Gastrocnemius medialis (tissue), 4 donors: Measurements from ENCODE around the gene DOCK8. TPM values are rescaled to one million over a fixed set of nuclear protein-coding genes. Genes with fewer than 3 reads are reported as not detected.

Source experiments
- ATAC-seq, 2 donors: fragments of 150-250 bp; one replicate each; pipeline ENCODE4 v1.9.1; 2016
- DNase-seq, 2 donors: peaks; one replicate each; pipeline ENCODE4 v3.0.0-alpha.2; 2019
- H3K27ac ChIP-seq, 4 donors: fragments of 200-600 bp; sonication (generic); 1 replicate in 1 of 4; 2 replicates in 3 of 4; pipeline ENCODE4 v1.5.1; 2016 to 2018; ENCODE audit warnings: mild to moderate bottlenecking in 2 of 4, moderate library complexity in 1 of 4
- H3K27me3 ChIP-seq, 3 donors: fragments of 200-600 bp; sonication (generic) in 2 of 3; 1 replicate in 1 of 3; 2 replicates in 2 of 3; pipeline versions ENCODE4 v1.5.1 to v1.6.0; 2016 to 2019; ENCODE audit warnings: mild to moderate bottlenecking in 1 of 3, moderate library complexity in 1 of 3
- H3K36me3 ChIP-seq, 2 donors: fragments of 200-600 bp; sonication (generic) in 1 of 2; one replicate each; pipeline ENCODE4 v1.5.1; 2017 to 2018
- H3K4me1 ChIP-seq, 2 donors: fragments of 200-600 bp; sonication (generic) in 1 of 2; one replicate each; pipeline ENCODE4 v1.5.1; 2016 to 2017; ENCODE audit warnings: mild to moderate bottlenecking in 2 of 2
- H3K4me3 ChIP-seq, 4 donors: fragments of 200-600 bp; sonication (generic) in 3 of 4; 1 replicate in 1 of 4; 2 replicates in 3 of 4; pipeline ENCODE4 v1.5.1; 2016 to 2019; ENCODE audit warnings: mild to moderate bottlenecking in 2 of 4
- H3K9me3 ChIP-seq, 3 donors: fragments of 200-600 bp; sonication (generic) in 2 of 3; 1 replicate in 1 of 3; 2 replicates in 2 of 3; pipeline ENCODE4 v1.5.1; 2016 to 2019
- POLR2A ChIP-seq, 2 donors: fragments of 450-650 bp; IDR thresholded peaks; one replicate each; pipeline ENCODE4 v1.6.1; 2017; ENCODE audit warnings: antibody characterized with exemption in 2 of 2, mild to moderate bottlenecking in 2 of 2, moderate library complexity in 2 of 2
- in situ Hi-C, 4 donors: fragments of 200-750 bp; cut with MboI; loops; one replicate each; pipeline versions ENCODE4 v1.15.0 to v1.8.0; 2017; ENCODE audit warnings: low sequenced_read_pairs in 4 of 4
- intact Hi-C: fragments of 100-400 bp; cut with DNase I; formaldehyde crosslinking; loops from one replicate; pipeline ENCODE4 v1.15.1; 2023; ENCODE audit warnings: low total_unique reads
- total RNA-seq, 4 donors: library from RNA; depleted of rRNA; stranded (reverse); fragments of >200 nt; gene quantifications; one replicate each; pipeline versions ENCODE4 v1.1.0 to v1.2.3, GENCODE V29; 2016
- TF ChIP-seq, protein P1 (sequence below), 5 experiments: fragments of 450-650 bp in 3 of 5; fragments of 200-600 bp in 2 of 5; sonication (generic) in 2 of 5; IDR thresholded peaks in 4 of 5; conservative IDR thresholded peaks in 1 of 5; 1 replicate in 4 of 5; 2 replicates in 1 of 5; pipeline ENCODE4 v1.5.1; 2016 to 2019; ENCODE audit warnings: antibody characterized with exemption in 5 of 5, mild to moderate bottlenecking in 3 of 5, moderate library complexity in 3 of 5

Gene DOCK8
- total RNA-seq, 4 donors from 2014 or later: 0.80 to 2.8 (median 2.0) TPM

DNA sequence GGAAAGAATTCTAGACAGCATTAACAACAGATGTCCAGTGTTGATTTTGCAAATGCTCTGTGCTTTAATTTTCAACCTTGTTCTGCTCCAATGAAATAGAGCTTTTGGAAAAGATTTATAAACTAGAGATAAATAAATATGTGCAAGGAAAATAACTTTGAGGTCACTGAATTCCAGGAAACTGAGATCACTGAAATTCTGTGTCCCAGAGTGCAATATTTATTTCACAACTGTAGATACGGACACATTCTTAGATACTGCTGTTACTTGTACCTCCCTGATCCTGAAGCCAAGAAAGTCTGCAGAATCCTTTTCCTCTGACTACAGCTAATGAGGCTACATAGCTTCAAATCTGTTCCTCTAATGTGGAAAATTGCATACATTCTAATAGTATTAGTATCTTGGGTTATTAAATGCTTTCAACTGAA, 222.9 kb downstream of the DOCK8 start:
- Histone ChIP-seq H3K27ac (peak overlapping the region in 3 of 4 donors; percentile 14 to 48 (median 46)), H3K36me3 (no peaks in the 10 kb centered on the region), H3K4me3 (no peak overlapping the region), H3K4me1 (no peaks in the 10 kb centered on the region), H3K9me3 (no peaks in the 10 kb centered on the region), H3K27me3 (no peaks in the 10 kb centered on the region)
- ATAC-seq (peak; percentile 35 to 52), DNase-seq (no peak)
- in situ Hi-C loops: no loop called here
- no peak for TF ChIP-seq POLR2A (IDR thresholded peaks at IDR 0.05)
- TF ChIP-seq, protein P1, sequence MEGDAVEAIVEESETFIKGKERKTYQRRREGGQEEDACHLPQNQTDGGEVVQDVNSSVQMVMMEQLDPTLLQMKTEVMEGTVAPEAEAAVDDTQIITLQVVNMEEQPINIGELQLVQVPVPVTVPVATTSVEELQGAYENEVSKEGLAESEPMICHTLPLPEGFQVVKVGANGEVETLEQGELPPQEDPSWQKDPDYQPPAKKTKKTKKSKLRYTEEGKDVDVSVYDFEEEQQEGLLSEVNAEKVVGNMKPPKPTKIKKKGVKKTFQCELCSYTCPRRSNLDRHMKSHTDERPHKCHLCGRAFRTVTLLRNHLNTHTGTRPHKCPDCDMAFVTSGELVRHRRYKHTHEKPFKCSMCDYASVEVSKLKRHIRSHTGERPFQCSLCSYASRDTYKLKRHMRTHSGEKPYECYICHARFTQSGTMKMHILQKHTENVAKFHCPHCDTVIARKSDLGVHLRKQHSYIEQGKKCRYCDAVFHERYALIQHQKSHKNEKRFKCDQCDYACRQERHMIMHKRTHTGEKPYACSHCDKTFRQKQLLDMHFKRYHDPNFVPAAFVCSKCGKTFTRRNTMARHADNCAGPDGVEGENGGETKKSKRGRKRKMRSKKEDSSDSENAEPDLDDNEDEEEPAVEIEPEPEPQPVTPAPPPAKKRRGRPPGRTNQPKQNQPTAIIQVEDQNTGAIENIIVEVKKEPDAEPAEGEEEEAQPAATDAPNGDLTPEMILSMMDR (IDR thresholded peaks at IDR 0.05 in 4 of 5, conservative IDR thresholded peaks at IDR 0.05 in 1 of 5): no peak
- intact Hi-C loops: no loop called here

DNA sequence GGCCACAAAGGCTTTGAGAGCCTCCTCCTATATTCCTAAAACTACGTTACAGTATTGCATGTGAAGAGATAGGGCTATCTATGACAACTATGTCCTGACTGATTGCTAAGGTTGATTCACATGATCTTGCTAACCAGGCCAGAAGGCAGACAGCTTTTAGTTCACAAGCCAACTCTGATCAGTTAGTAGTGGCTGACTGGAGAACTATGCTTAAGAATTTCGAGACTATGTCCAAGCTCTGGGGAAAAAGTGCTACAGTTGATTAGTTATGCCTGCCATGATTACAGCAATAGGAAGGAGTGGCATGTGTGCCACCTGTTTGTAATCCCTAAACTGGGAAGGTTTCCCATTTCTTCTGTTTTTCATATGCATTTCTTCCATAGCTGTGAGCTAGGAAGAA, 223.4 kb downstream of the DOCK8 start:
- Histone ChIP-seq H3K27ac (no peak overlapping the region), H3K36me3 (no peaks in the 10 kb centered on the region), H3K27me3 (no peaks in the 10 kb centered on the region), H3K4me1 (no peaks in the 10 kb centered on the region), H3K9me3 (no peaks in the 10 kb centered on the region), H3K4me3 (no peak overlapping the region)
- ATAC-seq (no peak), DNase-seq (no peak)
- intact Hi-C loops (no loop called here), in situ Hi-C loops (no loop called here)
- no peak for TF ChIP-seq POLR2A (IDR thresholded peaks at IDR 0.05)
- TF ChIP-seq, protein P1 (IDR thresholded peaks at IDR 0.05 in 4 of 5, conservative IDR thresholded peaks at IDR 0.05 in 1 of 5): no peak

DNA sequence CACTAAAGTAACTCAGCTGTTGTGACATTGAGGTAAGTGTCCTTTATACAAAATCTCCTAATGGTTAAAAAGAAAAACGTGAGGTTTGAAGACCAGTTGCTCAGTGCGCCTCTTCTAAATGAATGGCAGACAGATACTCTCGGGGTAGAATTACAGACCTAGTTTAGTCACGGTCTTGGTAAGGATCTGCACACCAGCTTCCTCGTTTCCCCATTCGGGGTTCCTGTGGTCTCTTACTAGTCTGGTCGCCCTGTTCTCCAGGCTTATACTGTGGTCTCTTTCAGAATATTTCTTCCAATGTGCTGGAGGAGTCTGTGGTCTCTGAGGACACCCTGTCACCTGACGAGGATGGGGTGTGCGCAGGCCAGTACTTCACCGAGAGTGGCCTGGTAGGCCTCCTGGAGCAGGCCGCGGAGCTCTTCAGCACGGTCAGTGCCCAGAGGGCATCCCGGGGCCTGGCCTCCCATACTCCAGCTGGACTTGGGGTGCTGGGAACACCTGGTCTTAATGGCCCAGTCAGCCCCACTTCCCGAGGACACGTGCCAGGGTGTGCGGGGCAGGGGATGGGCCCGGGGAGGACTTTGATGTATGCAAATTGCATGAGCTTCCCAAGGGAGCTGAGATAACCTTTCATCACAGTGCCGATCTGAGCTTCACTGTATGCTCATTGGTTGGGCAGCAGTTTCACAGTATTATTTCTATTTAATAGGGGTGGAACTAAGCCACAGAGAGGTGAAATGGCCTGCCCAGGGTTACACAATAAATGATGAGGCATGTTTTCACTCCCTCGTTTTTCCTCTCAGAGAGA, 224.5 kb downstream of the DOCK8 start:
- Histone ChIP-seq H3K27me3 (no peaks in the 10 kb centered on the region), H3K4me3 (no peak overlapping the region), H3K27ac (peak overlapping the region in 1 of 4 donors; percentile 9), H3K9me3 (no peaks in the 10 kb centered on the region), H3K36me3 (no peaks in the 10 kb centered on the region), H3K4me1 (no peaks in the 10 kb centered on the region)
- in situ Hi-C loops: no loop called here
- intact Hi-C loops: no loop called here
- TF ChIP-seq, protein P1 (IDR thresholded peaks at IDR 0.05 in 4 of 5, conservative IDR thresholded peaks at IDR 0.05 in 1 of 5): no peak
- no peak for TF ChIP-seq POLR2A (IDR thresholded peaks at IDR 0.05)
- DNase-seq (peak in 1 of 2 donors; percentile 29), ATAC-seq (peak; percentile 62 to 75)

DNA sequence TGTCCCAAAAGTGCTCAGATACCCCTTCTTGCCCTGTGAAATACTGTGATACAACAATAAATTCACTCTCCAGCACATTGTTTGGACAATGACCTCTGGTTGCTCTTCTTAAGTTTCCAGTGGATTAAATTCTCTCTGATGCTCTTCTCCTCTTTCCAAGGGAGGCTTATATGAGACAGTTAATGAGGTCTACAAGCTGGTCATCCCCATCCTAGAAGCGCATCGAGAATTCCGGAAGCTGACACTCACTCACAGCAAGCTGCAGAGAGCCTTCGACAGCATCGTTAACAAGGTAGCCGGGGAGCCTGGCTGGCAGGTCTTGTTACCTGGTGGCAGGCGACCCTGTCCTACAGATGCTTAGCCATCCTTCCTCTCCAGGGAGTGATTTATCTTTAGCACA, 226.5 kb downstream of the DOCK8 start:
- Histone ChIP-seq H3K36me3 (no peaks in the 10 kb centered on the region), H3K9me3 (no peaks in the 10 kb centered on the region), H3K4me1 (no peaks in the 10 kb centered on the region), H3K27ac (no peak overlapping the region), H3K4me3 (no peak overlapping the region), H3K27me3 (no peaks in the 10 kb centered on the region)
- no peak for ATAC-seq
- intact Hi-C loops: no loop called here
- no peak for DNase-seq
- TF ChIP-seq POLR2A (IDR thresholded peaks at IDR 0.05): no peak
- TF ChIP-seq, protein P1 (IDR thresholded peaks at IDR 0.05 in 4 of 5, conservative IDR thresholded peaks at IDR 0.05 in 1 of 5): no peak
- in situ Hi-C loops: no loop called here
